ENCODE data around the gene AK9.

- TF ChIP-seq POLR2A (IDR thresholded peaks at IDR 0.05), result no peak
- no peak for TF ChIP-seq CTCF (IDR thresholded peaks at IDR 0.05)
Observed at GRCh38 chr6:109456710-109457561, 234.1 kb downstream of the AK9 start.
